Stimulated activated naive B cell treated with anti-CD40 and anti-IgM and Interleukin-4, amounts not matched to agents 10 μg/mL and 1 μg/mL and 100 μg/mL, for 72 hours (primary cell): ENCODE results near the gene GATB.
A peak's percentile ranks its signal among the peaks of the same experiment; 100 is the strongest.

ENCODE experiments used
- ATAC-seq, 2 donors: fragments of 150-1000 bp; cut with Tn5 transposase; replicated peaks; 2 replicates each; pipeline ENCODE4 v1.10.0; 2021; ENCODE audit warnings: moderate library complexity in 1 of 2
- DNase-seq: peaks from one replicate; pipeline ENCODE4 v3.0.0; 2021
- H3K27ac Mint-ChIP-seq: one replicate; pipeline ENCODE4 v1.8.0; 2022; ENCODE audit warnings: mild to moderate bottlenecking, mixed read lengths
- H3K27me3 Mint-ChIP-seq, 2 donors: one replicate each; pipeline ENCODE4 v1.8.0; 2022; ENCODE audit warnings: mixed read lengths in 2 of 2
- H3K36me3 Mint-ChIP-seq, 2 donors: one replicate each; pipeline ENCODE4 v1.8.0; 2022; ENCODE audit warnings: mixed read lengths in 2 of 2, mild to moderate bottlenecking in 1 of 2
- H3K4me1 Mint-ChIP-seq, 2 donors: one replicate each; pipeline ENCODE4 v1.8.0; 2022; ENCODE audit warnings: mixed read lengths in 2 of 2, mild to moderate bottlenecking in 1 of 2
- H3K4me3 Mint-ChIP-seq, 2 donors: one replicate each; pipeline ENCODE4 v1.8.0; 2022; ENCODE audit warnings: mild to moderate bottlenecking in 2 of 2, mixed read lengths in 2 of 2, moderate library complexity in 1 of 2
- H3K9me3 Mint-ChIP-seq, 2 donors: one replicate each; pipeline ENCODE4 v1.8.0; 2022; ENCODE audit warnings: mixed read lengths in 2 of 2, mild to moderate bottlenecking in 1 of 2

Gene GATB

GRCh38 chr4:151798678-151799416 lies 38.0 kb upstream of the GATB start:
- peaks cover 6 to 10% of the 10 kb centered on the region in 2 donors for H3K27me3 Mint-ChIP-seq
- H3K36me3 Mint-ChIP-seq = no peaks in the 10 kb centered on the region
- no peaks in the 10 kb centered on the region for H3K9me3 Mint-ChIP-seq
- ATAC-seq (peak in 1 of 2 donors; percentile 29), DNase-seq (no peak)
- H3K27ac Mint-ChIP-seq = no peak overlapping the region
- no peaks in the 10 kb centered on the region for H3K4me1 Mint-ChIP-seq
- no peak overlapping the region for H3K4me3 Mint-ChIP-seq

- H3K4me3 Mint-ChIP-seq = no peak overlapping the region
- no peak for DNase-seq
- H3K9me3 Mint-ChIP-seq = no peaks in the 10 kb centered on the region
- ATAC-seq = no peak
- no peaks in the 10 kb centered on the region for H3K36me3 Mint-ChIP-seq
- no peak overlapping the region for H3K27ac Mint-ChIP-seq
- peaks cover 6 to 14% of the 10 kb centered on the region in 2 donors for H3K27me3 Mint-ChIP-seq
- H3K4me1 Mint-ChIP-seq = no peaks in the 10 kb centered on the region
These were observed 37.0 kb upstream of the GATB start for GRCh38 chr4:151797853-151798252.

GRCh38 chr4:151797131-151797530 lies 36.3 kb upstream of the GATB start:
- Mint-ChIP-seq H3K27ac (no peak overlapping the region), H3K4me3 (no peak overlapping the region), H3K27me3 (peaks cover 6 to 14% of the 10 kb centered on the region in 2 donors), H3K9me3 (no peaks in the 10 kb centered on the region), H3K4me1 (no peaks in the 10 kb centered on the region), H3K36me3 (no peaks in the 10 kb centered on the region)
- ATAC-seq (no peak), DNase-seq (no peak)

- H3K9me3 Mint-ChIP-seq = no peaks in the 10 kb centered on the region
- ATAC-seq = no peak
- H3K27me3 Mint-ChIP-seq = peaks cover 10 to 16% of the 10 kb centered on the region in 2 donors
- no peaks in the 10 kb centered on the region for H3K36me3 Mint-ChIP-seq
- DNase-seq = no peak
- H3K27ac Mint-ChIP-seq = no peak overlapping the region
- no peak overlapping the region for H3K4me3 Mint-ChIP-seq
- no peaks in the 10 kb centered on the region for H3K4me1 Mint-ChIP-seq
These were observed 35.3 kb upstream of the GATB start for GRCh38 chr4:151796106-151796505.

GRCh38 chr4:151792995-151793394 lies 32.2 kb upstream of the GATB start:
- H3K36me3 Mint-ChIP-seq = no peaks in the 10 kb centered on the region
- no peak for ATAC-seq
- H3K9me3 Mint-ChIP-seq = no peaks in the 10 kb centered on the region
- no peak for DNase-seq
- no peaks in the 10 kb centered on the region for H3K4me1 Mint-ChIP-seq
- H3K27ac Mint-ChIP-seq = no peak overlapping the region
- no peak overlapping the region for H3K4me3 Mint-ChIP-seq
- H3K27me3 Mint-ChIP-seq = peaks cover 16 to 18% of the 10 kb centered on the region in 2 donors

- Mint-ChIP-seq H3K4me3 (no peak overlapping the region), H3K9me3 (no peaks in the 10 kb centered on the region), H3K27ac (no peak overlapping the region), H3K27me3 (peaks cover 16 to 18% of the 10 kb centered on the region in 2 donors), H3K36me3 (no peaks in the 10 kb centered on the region), H3K4me1 (no peaks in the 10 kb centered on the region)
- no peak for ATAC-seq
- no peak for DNase-seq
These were observed 31.7 kb upstream of the GATB start for GRCh38 chr4:151792530-151792929.

GRCh38 chr4:151788021-151788420 lies 27.2 kb upstream of the GATB start:
- no peak for DNase-seq
- H3K4me1 Mint-ChIP-seq = peaks cover 0 to 2% of the 10 kb centered on the region in 2 donors
- H3K27ac Mint-ChIP-seq = no peak overlapping the region
- peaks cover 6 to 24% of the 10 kb centered on the region in 2 donors for H3K27me3 Mint-ChIP-seq
- no peak overlapping the region for H3K4me3 Mint-ChIP-seq
- no peaks in the 10 kb centered on the region for H3K9me3 Mint-ChIP-seq
- no peak for ATAC-seq
- H3K36me3 Mint-ChIP-seq = no peaks in the 10 kb centered on the region

- Mint-ChIP-seq H3K36me3 (no peaks in the 10 kb centered on the region), H3K4me1 (peaks cover 0 to 2% of the 10 kb centered on the region in 2 donors), H3K27ac (no peak overlapping the region), H3K9me3 (no peaks in the 10 kb centered on the region), H3K4me3 (no peak overlapping the region), H3K27me3 (peaks cover 9 to 26% of the 10 kb centered on the region in 2 donors)
- ATAC-seq (no peak), DNase-seq (no peak)
These were observed 25.3 kb upstream of the GATB start for GRCh38 chr4:151786158-151786495.

GRCh38 chr4:151785484-151786157 lies 24.8 kb upstream of the GATB start:
- Mint-ChIP-seq H3K27me3 (peaks cover 11 to 26% of the 10 kb centered on the region in 2 donors), H3K4me1 (peaks cover 0 to 2% of the 10 kb centered on the region in 2 donors), H3K4me3 (no peak overlapping the region), H3K27ac (no peak overlapping the region), H3K36me3 (no peaks in the 10 kb centered on the region), H3K9me3 (no peaks in the 10 kb centered on the region)
- no peak for DNase-seq
- ATAC-seq = no peak

- Mint-ChIP-seq H3K9me3 (no peaks in the 10 kb centered on the region), H3K4me3 (no peak overlapping the region), H3K4me1 (peaks cover 0 to 2% of the 10 kb centered on the region in 2 donors), H3K27ac (no peak overlapping the region), H3K27me3 (peaks cover 12 to 29% of the 10 kb centered on the region in 2 donors), H3K36me3 (no peaks in the 10 kb centered on the region)
- DNase-seq = no peak
- ATAC-seq = no peak
These were observed 23.9 kb upstream of the GATB start for GRCh38 chr4:151784706-151785105.

- Mint-ChIP-seq H3K9me3 (no peaks in the 10 kb centered on the region), H3K27ac (no peak overlapping the region), H3K27me3 (peaks cover 12 to 34% of the 10 kb centered on the region in 2 donors), H3K36me3 (no peaks in the 10 kb centered on the region), H3K4me3 (no peak overlapping the region), H3K4me1 (peaks cover 0 to 2% of the 10 kb centered on the region in 2 donors)
- DNase-seq (no peak), ATAC-seq (no peak)
These were observed 23.1 kb upstream of the GATB start for GRCh38 chr4:151783867-151784266.

GRCh38 chr4:151782296-151782695 lies 21.5 kb upstream of the GATB start:
- H3K27me3 Mint-ChIP-seq = peaks cover 12 to 35% of the 10 kb centered on the region in 2 donors
- H3K4me1 Mint-ChIP-seq = peaks cover 0 to 2% of the 10 kb centered on the region in 2 donors
- no peak overlapping the region for H3K4me3 Mint-ChIP-seq

GRCh38 chr4:151781026-151781425 lies 20.2 kb upstream of the GATB start:
- Mint-ChIP-seq H3K4me3 (no peak overlapping the region), H3K9me3 (peaks cover 3 to 5% of the 10 kb centered on the region in 2 donors), H3K36me3 (peaks cover 0 to 3% of the 10 kb centered on the region in 2 donors), H3K27ac (no peak overlapping the region), H3K27me3 (peaks cover 23 to 48% of the 10 kb centered on the region in 2 donors), H3K4me1 (no peaks in the 10 kb centered on the region)
- DNase-seq (no peak), ATAC-seq (no peak)

More at GRCh38 chr4:151782296-151782695, 21.5 kb upstream of the GATB start:
- no peak for DNase-seq
- Mint-ChIP-seq H3K36me3 (no peaks in the 10 kb centered on the region), H3K9me3 (no peaks in the 10 kb centered on the region), H3K27ac (no peak overlapping the region)
- no peak for ATAC-seq

- ATAC-seq (no peak), DNase-seq (no peak)
- no peak overlapping the region for H3K4me3 Mint-ChIP-seq
- H3K36me3 Mint-ChIP-seq = peaks cover 0 to 3% of the 10 kb centered on the region in 2 donors
- H3K4me1 Mint-ChIP-seq = no peaks in the 10 kb centered on the region
- peaks cover 34 to 49% of the 10 kb centered on the region in 2 donors for H3K27me3 Mint-ChIP-seq
- H3K9me3 Mint-ChIP-seq = peaks cover 12 to 13% of the 10 kb centered on the region in 2 donors
- no peak overlapping the region for H3K27ac Mint-ChIP-seq
These were observed 16.7 kb upstream of the GATB start for GRCh38 chr4:151777471-151777870.

GRCh38 chr4:151774324-151774723 lies 13.5 kb upstream of the GATB start:
- Mint-ChIP-seq H3K27ac (no peak overlapping the region), H3K9me3 (peaks cover 12 to 13% of the 10 kb centered on the region in 2 donors), H3K36me3 (peaks cover 0 to 3% of the 10 kb centered on the region in 2 donors), H3K27me3 (peaks cover 29 to 41% of the 10 kb centered on the region in 2 donors), H3K4me3 (no peak overlapping the region), H3K4me1 (no peaks in the 10 kb centered on the region)
- DNase-seq (no peak), ATAC-seq (no peak)
